ENCODE measurements around the gene TAS1R2.
"Not testable (repeated sequence)": the region's sequence is repeated elsewhere in the genome, so short reads cannot be mapped to it uniquely, and the experiment has no call there.

TAS1R2 gene

GRCh38 chr1:18868801-18869424 is 9.5 kb upstream of the TAS1R2 start:
- no peak for DNase-seq (ENCODE audit: low read depth, low spot score)

DNA sequence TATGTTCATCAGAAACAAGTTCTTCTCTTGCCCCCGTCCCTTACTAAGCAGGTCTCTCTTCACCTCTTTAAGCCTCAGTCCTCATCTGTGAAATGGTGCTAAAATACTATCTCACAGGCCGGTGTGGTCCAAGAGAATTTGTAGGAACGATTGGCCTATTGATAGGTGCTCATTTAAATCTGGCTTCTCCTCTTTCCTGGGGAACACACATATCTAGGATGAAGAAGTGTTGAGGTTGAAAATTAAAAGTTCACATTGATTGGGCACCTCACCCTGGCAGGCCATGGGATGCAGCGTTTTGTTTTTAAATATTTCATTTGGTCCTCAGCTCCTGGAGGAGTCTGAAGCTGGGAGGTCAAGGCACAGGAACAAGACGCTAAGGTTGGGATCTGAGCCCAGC is 8.9 kb upstream of the TAS1R2 start:
- no peak for DNase-seq (ENCODE audit: low read depth, low spot score)

- no peak for DNase-seq (ENCODE audit: low read depth, low spot score)
These were observed 7.4 kb upstream of the TAS1R2 start for GRCh38 chr1:18866846-18867245.

- DNase-seq (ENCODE audit: low read depth, low spot score): no peak
These were observed 6.9 kb upstream of the TAS1R2 start for GRCh38 chr1:18866314-18866713.

DNA sequence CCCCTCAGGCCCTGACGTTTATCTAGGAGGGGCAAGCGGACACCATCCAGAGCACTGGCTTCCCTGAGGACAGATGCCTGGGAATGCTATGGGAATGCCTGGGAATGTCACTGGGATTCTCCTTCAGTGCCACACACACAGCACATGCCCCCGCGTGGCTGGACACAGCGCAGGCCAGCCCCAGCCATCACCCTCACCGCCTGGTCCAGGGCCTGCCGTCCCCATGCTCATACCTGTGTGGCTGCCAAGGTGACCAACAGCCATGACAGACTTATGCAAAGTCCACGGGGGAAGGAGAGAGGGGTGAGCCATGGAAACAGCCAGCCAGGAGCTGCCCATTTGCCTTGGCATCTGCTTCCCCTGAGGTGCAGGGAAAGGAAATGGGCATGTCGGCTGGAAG is 5.7 kb upstream of the TAS1R2 start:
- no peak for DNase-seq (ENCODE audit: low read depth, low spot score)

GRCh38 chr1:18861590-18861989 is 2.1 kb upstream of the TAS1R2 start:
- no peak for DNase-seq (ENCODE audit: low read depth, low spot score)

DNA sequence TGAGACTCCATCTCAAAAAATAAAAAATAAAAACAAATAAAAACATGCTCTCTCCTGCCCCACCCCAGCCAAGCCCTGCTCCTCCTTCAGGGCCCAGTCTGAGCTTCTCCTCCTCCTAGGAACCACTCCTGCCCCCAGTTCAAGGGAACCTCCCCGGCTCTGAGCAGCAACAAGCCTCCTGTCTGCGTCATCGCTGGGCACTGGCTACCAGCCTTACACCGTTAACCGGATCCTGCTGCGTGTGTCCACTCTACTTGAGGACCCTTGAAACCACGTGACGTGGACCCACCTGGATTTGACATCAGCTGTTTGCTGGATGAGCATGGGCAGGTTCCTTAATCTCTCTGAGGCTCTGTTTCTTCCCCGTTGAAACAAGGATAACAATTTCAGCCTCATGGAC is 1.6 kb upstream of the TAS1R2 start:
- DNase-seq (ENCODE audit: low read depth, low spot score): no peak

DNA sequence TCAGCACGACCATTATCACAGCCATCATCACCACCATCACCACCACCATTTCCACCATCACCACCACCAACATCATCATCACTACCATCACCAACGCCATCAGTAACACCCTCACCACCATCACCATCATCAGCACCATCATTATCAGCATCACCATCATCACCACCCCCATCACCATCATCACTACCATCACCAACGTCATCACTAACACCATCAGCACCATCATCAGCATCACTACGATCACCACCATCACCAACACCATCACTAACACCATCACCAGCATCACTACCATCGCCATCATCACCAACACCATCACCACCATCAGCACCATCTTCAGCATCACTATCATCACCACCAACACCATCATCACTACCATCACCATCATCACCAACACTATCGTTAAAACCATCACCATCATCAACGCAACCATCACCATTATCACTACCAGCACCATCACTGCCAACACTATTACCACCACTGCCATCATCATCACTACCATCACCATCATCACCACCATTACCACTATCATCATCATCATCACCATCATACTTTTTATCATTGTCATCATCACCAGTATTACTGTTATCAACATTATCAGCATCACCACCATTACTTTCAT is 1.3 kb downstream of the TAS1R2 start:
- DNase-seq (ENCODE audit: low read depth, low spot score): no peak

GRCh38 chr1:18856435-18856834 is 3.0 kb downstream of the TAS1R2 start:
- DNase-seq (ENCODE audit: low read depth, low spot score): no peak

GRCh38 chr1:18855573-18855972 is 3.9 kb downstream of the TAS1R2 start:
- DNase-seq (ENCODE audit: low read depth, low spot score): no peak

DNA sequence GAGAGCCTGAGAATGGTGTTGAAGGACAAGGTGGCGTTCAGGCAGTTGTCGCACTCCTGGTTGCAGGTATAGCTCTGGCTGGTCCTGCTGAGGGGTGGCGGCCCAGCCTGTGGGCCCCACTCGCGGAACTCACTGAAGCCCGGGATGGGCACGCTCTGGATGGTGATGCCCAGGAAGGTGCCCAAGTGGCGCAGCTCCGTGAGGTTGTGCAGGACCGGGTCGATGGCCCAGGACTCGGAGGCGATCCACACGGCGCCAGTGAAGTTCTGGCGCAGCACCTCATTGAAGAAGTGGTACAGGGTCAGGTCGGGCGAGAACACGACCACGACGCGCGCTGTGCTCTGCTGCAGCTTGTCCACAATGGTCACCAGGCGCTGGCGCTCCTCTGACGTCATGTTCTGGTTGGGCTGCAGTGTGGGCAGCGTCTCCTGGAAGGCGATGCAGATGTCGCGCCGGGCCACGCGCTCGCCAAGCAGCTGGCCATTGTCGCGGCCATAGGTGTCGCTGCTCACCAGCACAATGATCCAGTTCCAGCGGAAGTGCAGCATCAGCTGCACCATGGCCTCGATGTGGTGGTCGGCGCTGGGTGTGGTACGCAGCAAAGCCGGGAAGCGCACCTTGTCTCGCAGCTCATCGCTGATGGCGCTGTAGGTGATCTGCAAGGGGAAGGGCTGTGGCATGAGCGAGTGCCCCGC is 5.0 kb downstream of the TAS1R2 start:
- no peak for DNase-seq (ENCODE audit: low read depth, low spot score)

- DNase-seq (ENCODE audit: low read depth, low spot score): no peak
These were observed 7.0 kb downstream of the TAS1R2 start for GRCh38 chr1:18852501-18852900.

DNA sequence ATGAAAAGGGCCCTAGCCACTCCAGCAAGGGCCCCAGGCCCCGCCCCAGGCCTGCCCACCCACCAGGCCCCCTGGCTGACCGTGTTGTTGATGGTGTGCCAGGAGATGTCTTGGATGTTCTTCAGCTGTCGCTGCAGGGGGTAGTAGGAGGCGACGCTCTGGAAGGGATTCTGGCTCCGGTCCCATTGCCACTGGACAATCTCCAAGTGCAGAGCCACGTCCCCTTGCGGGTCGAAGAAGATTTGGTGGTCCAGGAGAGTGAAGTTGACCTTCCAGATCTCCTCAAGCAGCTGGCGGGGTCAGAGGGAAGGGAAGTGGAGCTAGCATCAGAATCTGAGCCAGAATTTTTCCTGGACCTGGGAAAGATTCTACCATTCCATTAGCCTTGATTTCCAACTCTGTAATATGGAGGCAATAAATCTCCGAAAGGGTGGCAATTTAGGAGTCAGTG is 10.2 kb downstream of the TAS1R2 start:
- DNase-seq (ENCODE audit: low read depth, low spot score): no peak

- not testable (repeated sequence) for DNase-seq (ENCODE audit: low read depth, low spot score)
These were observed 11.7 kb downstream of the TAS1R2 start for GRCh38 chr1:18847723-18848122.

GRCh38 chr1:18840145-18840544 is 19.3 kb downstream of the TAS1R2 start:
- DNase-seq (ENCODE audit: low read depth, low spot score): no peak

GRCh38 chr1:18836654-18837053 is 22.8 kb downstream of the TAS1R2 start:
- DNase-seq (ENCODE audit: low read depth, low spot score): no peak

- DNase-seq (ENCODE audit: low read depth, low spot score): not testable (repeated sequence)
These were observed 27.1 kb downstream of the TAS1R2 start for GRCh38 chr1:18832319-18832718.

DNA sequence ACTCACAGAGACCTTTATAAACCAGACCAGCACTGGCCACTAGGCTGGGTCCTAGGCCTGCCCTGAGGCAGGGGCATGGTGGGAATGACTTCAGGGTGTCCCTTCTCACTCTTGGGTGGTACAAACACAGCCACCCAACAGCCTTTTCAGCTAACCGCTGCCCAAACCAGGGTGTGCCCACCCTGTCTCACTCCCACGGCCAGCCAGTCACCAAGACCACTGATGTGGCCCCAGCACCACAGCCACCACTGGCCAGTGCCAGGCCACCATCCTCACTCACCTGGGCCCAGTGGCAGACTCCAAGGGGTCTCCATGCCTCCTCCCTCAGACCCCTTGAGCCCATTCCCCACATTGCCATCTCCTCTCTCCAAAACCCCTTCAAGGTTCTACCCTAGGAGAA is 27.8 kb downstream of the TAS1R2 start:
- no peak for DNase-seq (ENCODE audit: low read depth, low spot score)

- DNase-seq (ENCODE audit: low read depth, low spot score): no peak
These were observed 28.9 kb downstream of the TAS1R2 start for GRCh38 chr1:18830596-18830995.

GRCh38 chr1:18829671-18830070 is 29.8 kb downstream of the TAS1R2 start:
- no peak for DNase-seq (ENCODE audit: low read depth, low spot score)

GRCh38 chr1:18828224-18828623 is 31.2 kb downstream of the TAS1R2 start:
- no peak for DNase-seq (ENCODE audit: low read depth, low spot score)

DNA sequence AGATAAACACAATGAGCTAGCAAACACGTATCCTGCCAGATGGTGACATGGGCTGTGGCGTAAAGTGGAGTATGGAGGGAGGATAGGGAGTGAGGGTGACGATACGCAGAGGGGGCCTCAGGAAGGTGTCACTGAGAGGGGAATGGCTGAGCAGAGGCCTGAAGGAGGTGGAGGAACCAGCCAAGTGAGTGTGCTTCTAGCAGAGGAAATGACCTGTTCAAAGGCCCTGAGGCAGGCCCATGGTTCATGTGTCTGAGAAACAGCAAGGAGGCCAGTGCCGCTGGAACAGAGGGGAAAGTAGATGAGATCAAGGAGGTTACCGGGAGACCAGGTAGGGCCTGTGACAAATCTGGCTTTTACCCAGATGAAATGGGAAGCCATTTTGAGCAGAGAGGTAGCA is 36.0 kb downstream of the TAS1R2 start:
- DNase-seq (ENCODE audit: low read depth, low spot score): no peak

All from iPS DF 19.7 (cell line).